ENCODE data around the gene GTPBP1.

GTPBP1 gene

GRCh38 chr22:38727530-38728451 is 22.0 kb downstream of the GTPBP1 start:
- DNase-seq: no peak

DNA sequence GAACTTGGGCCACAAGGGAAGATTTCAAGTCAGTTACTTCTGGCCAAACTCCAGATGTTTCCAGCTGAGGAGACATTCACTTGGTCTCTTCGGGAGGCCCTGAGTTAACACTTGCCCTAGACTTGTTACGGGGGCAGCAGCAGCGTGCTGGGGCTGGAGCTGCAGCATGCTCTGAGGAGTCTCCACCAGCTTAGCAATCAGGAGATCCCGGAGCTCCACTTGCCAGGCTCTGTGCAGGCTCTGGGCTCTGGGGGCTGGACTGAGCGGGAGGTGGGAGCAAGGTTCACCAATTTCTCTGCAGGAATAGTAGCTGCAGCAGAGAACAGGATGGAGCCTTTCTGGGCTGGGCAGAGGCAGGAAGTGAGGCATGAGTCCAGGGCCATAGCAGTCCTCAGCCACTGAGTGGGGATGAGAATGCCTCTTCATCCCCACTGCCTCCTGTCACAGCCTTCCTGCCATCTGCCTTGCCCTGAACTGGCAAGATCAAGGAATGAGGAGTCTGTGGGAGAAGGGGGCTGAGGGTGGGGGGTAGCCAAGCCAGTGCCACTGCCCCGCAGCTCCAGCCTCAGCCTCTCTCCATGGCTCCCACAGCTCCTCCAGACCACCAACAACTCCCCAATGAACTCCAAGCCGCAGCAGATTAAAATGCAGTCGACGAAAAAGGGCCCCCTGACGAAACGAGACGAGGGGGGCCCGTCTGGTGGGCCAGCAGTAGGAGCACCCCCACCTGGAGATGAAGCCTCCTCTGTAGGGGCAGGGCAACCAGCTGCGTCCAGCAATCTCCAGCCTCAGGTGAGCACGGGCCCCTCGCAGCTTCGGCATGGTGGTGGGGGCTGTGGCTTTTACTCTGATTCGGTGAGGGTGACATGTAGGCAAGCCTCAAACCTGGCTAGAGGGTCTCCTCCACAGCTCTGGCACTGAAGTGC is 23.4 kb downstream of the GTPBP1 start:
- no peak for DNase-seq

GRCh38 chr22:38729946-38730345 is 24.2 kb downstream of the GTPBP1 start:
- no peak for DNase-seq

- DNase-seq: no peak
These were observed 24.7 kb downstream of the GTPBP1 start for GRCh38 chr22:38730411-38730871.

GRCh38 chr22:38731703-38732161 is 26.0 kb downstream of the GTPBP1 start:
- no peak for DNase-seq

DNA sequence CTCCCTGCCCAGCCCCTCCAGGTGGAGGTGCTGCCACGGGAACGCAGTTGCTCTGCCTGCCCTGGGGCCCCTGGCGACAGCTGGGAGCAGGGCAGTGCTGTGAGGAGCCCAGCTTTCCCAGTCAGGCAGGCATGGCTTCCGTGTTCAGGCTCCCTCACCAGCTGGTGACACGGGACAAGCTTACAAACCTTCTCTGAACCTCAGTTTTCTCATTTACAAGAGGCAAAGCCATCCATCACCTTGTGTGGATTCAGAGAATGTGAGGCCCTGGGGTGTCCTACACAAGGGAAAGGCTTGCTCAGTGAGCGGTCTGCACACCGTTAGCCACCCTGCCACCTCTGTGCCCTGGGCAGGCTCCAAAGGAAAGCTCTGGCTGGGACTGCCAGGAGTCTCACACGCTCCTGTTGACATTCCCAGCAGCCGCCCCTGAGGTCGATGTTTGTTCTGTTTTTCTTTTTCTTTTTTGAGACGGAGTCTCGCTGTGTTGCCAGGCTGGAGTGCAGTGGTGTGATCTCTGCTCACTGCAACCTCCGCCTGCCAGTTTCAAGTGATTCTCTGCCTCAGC is 26.6 kb downstream of the GTPBP1 start:
- no peak for DNase-seq

DNA sequence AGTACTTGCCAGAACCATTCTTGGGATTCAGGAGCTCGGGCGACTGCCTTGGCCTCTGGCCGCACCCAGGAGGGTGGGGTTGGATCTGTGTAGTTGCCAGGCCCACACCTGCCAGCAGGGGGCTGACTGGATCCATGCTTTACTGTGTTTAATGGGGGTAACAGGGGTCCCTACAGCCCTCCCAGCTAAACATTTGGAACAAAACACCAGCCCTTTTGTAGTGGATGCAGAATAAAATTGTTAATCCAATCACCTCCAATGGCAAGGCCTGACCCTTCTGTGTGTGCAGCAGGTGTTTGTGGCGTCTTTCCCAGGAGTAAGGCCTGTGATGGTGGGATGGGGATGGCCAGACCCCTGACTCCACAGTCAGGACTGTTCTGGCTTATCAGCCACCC is 27.6 kb downstream of the GTPBP1 start:
- no peak for DNase-seq

DNA sequence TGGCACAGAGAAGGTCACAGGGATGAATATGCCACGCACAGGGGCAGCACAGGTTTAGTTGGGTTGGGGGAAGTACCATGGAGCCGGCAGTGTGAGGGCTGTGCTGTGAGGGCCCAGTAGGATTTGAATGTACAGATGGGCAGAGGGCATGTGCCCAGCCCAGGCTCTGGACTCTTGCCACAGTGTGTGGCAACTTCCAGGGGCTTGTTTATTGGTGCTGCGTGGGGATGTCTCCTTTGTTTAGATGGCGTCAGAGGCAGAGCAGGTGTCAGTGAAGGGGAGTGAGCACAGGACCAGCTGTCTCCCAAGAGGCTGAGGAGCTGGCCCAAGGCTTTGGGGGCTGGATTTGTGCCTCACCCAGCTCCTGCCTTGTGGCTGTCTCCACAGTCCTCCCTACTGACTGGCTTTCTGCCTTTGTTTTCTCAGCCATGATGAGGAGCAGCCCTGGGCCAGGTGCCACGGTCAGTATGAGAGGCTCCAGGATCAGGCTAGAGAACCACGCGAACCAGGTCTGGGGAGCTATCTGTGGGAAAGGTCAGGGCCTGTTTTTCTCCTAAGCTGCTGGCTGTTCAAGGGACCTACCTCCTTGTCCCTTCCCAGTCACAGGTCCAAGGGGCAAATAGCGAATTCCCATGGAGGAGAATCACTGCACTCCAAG is 28.1 kb downstream of the GTPBP1 start:
- DNase-seq: no peak

DNA sequence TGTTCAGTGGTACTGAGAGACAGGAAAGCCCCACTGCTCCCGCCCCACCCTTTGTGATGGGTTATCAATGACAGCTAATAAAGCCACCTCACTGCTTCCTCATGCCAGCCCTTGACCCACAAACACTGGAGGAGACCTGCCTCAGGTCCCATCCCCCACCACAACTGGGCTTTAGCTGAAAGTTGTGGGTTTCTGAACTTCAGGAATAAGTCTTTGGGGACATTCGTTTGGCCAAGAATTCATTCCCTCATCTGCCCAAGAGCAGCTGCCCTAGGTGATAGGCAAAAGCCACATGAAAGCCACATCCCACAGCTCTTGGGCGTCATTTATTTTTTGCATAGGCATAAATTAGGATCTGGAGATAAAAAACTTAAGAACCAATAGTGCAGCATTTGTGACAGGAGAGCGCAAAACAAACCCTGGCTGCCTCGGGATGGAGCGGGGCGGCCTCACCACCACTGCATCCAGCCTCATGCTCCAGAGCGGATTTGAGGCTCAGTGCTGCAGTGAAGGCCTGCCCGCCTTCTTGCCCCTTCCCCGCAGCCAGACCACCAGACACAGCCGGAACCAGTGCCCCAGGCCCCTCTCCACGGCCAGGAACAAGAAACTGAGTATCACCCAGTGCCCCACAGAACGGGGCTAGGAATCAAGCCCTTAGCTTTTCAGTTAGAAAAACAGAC is 28.8 kb downstream of the GTPBP1 start:
- no peak for DNase-seq

GRCh38 chr22:38735126-38735464 is 29.4 kb downstream of the GTPBP1 start:
- no peak for DNase-seq

- DNase-seq: no peak
These were observed 29.9 kb downstream of the GTPBP1 start for GRCh38 chr22:38735465-38736256.

DNA sequence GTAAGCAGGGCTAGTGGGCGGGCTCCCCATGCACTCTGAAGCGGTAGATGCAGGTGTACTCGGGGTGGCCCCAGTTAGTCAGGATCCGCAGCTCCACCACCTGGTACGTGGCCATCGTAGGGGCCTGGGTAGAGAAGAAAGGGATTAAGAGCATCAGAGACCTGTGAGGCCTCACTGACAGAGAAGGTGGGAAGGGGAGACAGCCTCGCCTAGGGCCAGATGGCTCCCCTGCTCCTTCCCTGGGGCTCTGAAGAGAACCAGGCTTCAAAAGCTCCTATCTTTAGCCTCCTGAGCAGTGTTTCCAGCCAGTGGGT is 30.5 kb downstream of the GTPBP1 start:
- DNase-seq: no peak

DNA sequence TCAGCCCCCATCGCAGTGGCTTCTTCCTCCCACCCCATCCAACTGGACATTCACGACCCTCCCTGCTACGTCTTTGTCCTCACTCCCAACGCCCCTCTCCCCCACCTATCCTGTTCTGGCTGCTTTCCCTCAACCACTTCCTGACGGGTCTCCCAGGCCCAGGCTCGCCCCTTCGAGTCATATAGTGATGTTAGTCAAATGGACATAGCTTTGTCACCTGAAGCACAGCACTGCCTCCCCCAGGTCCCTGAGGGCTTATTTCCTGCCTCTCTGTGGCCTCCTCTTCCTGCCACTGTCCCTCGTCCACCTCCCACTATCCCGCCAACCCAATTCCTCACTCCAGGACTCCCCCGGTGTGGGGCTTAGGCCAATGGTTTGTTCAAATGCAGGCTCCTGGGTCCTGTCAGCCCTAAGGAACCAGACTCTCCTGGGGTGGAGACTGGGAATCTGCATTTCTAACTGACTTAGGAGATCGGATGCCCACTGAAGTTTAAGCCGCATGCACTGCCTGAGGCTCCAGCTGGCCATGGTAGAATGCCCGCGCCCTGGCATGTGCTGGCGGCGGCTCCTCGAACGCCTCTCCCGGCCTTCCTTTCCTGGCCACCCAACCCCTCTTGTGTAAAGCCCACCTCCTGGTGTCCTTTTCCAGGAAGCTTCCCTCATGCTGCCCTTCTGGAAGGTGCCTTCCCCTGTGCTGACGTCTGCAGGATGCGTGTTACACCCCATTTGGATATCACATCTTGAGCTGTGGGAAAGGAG is 31.7 kb downstream of the GTPBP1 start:
- no peak for DNase-seq

- no peak for DNase-seq
These were observed 32.8 kb downstream of the GTPBP1 start for GRCh38 chr22:38738475-38739070.

DNA sequence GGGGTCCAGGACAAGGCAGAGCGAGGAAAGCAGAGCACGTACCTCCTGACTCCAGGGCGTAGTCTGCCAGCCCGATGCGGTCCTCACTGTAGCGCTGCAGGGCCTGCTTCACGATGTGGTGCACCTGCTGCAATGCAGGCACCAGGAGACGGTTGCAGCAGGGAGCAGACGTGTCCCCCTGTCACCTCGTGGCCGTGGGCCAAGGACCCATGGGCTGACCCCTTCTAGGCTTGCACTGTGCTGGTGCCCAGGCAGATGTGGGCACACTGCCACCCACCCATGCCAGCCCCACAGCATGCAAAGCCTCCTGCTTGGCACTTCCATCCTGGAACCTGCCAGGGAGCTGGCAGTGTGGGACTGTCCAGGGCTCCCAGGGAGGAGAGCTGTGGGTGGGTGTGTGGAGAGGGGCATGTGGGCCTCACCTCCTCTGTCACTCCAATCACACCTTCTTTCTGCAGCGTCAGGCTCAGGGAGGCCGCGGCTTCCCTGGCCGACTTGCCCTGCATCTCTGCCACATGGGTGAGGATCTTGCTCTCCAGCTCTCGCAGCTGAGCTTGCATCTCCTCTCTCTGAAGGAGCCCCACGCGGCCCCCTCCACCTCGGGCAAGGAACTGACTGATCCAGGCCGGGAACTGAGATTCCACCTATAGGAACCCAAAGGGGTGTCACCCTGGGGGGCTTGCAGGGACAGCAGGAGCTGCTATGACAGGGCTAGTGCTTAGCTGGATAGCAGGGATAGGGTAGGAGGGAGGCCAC is 33.7 kb downstream of the GTPBP1 start:
- no peak for DNase-seq

DNA sequence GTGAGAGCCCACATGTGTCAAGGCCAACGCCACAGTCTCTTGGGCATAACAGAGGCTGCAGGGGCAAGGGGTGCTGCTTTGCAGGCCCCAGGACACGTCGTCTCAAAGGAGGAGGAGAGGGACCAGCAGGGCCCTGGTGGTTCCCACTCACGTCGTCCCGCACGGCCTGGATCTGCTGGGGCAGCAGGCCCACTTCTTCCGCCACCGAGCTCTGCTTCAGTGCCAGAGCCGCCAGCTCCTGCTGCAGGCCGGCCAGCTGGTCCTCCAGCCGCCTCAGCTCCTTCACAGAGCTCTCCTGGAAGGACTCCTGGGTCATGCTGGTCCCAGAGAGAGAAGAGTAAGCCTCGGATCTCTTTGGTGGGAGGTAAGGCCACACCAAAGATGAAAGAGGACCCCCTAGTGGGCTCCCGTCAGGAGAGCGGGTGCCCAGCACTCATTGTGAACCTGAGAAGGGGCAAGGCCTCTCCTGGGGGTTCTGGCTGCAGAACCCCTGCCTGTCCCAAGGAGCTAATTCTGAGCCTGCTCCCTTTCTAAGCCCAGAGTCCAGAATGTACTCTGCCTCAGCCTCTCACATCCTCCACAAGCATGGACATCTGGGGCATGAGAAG is 34.5 kb downstream of the GTPBP1 start:
- DNase-seq: no peak

GRCh38 chr22:38740754-38741153 is 35.0 kb downstream of the GTPBP1 start:
- no peak for DNase-seq

DNA sequence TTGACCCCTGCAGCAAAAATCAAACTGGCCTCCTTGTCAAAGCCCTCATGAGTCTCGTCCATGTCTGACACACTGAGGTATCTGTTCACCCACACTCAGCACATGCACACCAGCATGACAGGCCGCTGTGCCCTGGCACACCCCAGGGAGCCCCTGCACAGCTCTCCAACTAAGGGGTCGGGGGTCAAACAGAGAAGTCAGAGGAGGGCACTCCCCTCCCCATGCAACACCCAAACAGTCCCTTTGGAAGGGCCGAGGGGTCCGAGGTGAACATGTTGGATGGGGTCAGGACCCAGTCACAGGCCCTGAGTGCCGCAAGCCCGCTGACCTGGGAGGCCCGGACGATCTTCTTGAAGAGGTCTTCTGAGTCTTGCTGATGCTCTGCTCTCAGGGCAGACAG is 35.4 kb downstream of the GTPBP1 start:
- DNase-seq: no peak

GRCh38 chr22:38741576-38741975 is 35.8 kb downstream of the GTPBP1 start:
- DNase-seq: no peak
